HG03045 (cell line): Measurements from ENCODE around the gene YRDC.
"Not testable (repeated sequence)": the region's sequence is repeated elsewhere in the genome, so short reads cannot be mapped to it uniquely, and the experiment has no call there.

ENCODE experiments used
- ATAC-seq: cut with Tn5 transposase; IDR thresholded peaks from one replicate; pipeline ENCODE4 v1.9.1; 2021; ENCODE audit warnings: mild to moderate bottlenecking, moderate library complexity; ENCODE audit not compliant: unreplicated experiment

Gene YRDC

DNA sequence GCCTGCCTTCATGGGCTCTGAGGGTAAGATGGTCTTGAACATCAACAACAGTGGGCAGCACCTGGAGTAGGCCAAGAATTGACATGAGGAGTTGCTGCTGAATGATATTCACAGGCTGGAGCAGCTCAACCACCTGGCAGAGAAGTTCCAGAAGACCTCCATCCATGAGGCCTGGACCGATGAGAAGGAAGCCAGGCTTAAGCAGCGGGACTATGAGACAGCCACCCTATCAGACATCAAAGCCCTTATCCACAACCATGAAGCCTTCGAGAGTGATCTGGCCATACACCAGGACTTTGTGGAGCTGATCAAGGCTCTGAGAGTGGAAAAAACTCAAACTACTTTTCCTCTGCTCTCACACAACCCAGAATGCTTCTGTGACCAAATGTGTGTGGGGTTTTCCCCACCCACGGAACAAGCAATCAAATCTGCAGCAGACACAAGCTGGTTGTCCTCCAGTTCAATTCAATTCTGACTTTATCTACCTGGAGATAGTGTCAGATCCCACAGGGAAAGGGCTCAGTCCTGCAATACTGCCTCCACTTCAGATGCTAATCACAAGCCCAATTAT is 31.0 kb downstream of the YRDC start:
- no peak for ATAC-seq

DNA sequence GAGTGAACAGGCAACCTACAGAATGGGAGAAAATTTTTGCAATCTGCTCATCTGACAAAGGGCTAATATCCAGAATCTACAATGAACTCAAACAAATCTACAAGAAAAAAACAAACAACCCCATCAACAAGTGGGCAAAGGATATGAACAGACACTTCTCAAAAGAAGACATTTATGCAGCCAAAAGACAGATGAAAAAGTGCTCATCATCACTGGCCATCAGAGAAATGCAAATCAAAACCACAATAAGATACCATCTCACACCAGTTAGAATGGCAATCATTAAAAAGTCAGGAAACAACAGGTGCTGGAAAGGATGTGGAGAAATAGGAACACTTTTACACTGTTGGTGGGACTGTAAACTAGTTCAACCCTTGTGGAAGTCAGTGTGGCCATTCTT is 36.6 kb downstream of the YRDC start:
- not testable (repeated sequence) for ATAC-seq

DNA sequence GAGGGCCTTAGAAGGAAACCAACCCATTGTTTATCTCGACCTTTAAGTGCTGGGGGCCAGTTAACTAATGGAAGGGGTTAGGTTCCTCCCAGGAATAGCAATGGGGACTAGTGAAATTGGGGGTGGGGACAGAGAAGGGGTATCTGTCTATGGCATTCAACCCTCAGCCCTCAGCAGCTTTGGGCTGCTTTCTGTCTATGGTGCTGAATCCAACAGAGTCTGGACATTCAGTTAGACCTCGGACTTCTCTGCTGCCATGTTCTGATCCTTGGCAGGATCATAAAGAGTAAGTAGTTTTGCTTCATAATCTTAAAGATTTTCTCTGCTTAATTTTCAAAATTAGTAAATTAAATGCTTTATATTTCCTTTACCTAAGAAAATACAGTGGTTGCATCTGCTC is 40.5 kb downstream of the YRDC start:
- no peak for ATAC-seq

DNA sequence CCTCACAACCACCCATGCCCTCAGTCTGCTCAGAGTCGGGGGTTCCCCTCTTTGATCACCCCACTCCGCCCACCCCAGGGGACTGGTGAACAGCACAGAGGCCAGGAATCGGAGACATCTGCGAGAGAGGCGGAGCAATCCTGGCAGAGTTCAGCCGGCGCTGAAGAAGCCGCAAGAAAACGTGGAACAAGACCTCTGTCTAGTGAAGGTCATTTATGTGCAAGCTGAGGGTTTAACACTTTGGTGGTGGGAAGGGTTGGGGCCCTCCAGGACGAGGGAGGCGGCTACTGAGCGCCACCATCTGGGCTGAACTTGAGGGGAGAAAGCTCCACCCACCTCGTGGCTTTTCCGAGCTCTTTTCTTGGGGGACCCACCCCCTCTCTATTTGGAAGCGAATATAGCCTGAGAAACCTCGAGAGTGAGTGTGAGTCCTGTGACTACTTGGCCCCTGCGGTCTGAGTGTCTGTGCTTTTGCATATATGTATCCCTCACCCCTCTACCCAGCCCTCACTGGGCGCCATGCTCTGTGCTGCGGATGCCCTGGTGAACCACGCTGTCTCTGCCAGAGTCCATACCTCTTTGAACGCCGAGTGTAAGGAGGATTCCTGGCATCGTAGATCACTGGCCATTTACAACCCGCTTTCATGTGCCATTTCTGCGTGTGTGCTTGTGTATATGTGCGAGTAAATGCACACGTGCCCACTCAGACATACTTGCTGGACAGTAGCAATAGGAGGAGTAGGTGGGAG is 41.9 kb downstream of the YRDC start:
- ATAC-seq: no peak

DNA sequence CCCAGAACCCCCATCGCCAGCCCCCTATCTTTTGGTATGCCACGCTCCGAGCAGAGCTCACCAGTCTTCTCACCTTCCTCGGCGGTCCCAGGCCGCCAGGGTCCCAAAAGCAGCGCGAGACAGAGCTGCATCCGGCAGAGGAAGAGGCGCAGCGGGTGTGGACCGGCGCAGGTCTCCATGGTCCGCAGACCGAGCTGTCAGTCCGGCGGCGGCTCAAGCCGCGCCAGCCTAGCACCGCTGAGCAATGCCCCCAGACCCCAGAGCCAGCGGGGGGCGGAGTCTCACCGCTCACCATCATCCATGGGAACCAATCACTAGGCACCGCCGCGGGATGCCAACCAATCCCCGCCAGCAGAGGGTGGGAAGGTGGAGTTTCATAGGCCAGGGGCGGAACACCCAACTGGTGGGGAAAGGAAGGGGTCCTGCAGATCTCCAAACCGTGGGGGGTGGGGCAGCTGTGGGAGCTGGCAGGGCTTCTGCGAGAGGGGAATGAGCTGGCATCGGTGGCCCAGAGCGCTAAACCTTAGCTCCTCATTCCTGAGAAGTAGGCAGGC is 43.0 kb downstream of the YRDC start, which contains the start of gene EPHA10:
EPHA10 (minus strand) TSS at position 233 of the 554 bp plus-strand sequence; CDS start at position 179, 54 bp downstream.
- no peak for ATAC-seq

DNA sequence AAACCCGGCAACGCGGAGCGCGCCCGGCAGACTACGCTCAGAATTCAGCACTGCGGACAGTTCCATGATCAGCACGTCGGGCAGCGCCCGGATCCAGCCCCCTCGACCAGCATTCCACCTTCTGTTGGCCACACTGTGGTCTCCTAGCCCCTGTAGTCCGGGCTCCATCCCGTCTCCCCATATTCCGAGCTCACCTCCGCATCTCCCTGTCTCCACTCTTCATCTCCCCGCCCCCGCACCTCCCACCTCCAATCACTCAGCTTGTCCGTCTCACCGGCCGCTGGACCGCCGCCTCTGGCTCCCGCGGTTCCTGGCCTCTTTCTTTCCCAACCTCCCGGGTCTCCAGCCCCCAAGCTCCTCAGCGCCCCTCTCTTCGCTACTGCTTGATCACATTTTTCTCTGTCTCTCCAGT is 43.6 kb downstream of the YRDC start:
- no peak for ATAC-seq

DNA sequence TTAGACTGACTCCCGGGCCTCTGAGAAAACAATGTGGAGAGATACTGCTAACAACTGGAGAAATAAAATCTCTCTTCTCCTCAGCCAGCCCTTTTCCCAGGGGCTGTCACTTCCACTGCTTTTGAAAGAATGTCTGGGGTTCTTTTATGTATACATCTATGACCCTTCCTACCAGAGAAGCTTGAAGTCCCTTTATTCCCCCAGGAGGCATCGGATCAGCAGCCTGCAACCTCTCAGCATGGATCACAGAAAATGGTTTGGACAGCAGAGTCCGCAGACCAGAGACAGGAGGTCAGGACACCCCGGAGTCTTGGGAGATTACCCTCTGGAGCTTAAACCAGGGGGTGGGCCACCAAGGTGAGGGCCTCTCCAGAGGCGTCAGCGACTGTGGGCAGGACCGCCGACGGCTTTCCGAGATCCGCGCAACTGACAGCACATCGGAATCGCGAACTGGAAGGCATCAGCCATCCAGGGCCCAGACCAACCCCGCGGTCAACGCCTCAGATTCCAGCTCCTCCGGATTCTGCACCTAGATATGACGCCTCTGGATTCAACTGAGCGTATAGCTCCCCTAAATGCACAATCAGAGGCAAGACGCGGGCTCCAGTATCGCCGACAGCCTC is 44.1 kb downstream of the YRDC start:
- ATAC-seq: no peak

DNA sequence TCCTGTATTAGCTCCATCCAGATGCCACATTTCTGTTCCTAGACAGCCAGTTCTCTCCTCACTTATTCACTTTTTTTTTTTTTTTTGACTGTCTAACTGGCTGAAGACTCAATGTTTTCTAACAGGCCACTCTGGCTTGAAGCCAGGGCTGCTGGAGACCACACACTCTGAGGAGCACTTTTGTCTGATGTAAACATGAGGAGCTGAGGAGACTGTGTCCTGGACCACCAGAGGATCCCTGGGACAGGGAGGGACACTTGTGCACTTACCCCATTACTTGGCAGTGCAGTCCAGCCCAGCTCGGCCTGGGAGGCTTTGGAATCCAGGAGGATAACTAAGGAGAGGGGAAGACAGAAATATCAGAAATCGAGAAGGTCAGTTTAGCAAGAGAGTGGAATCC is 45.5 kb downstream of the YRDC start:
- ATAC-seq: no peak

DNA sequence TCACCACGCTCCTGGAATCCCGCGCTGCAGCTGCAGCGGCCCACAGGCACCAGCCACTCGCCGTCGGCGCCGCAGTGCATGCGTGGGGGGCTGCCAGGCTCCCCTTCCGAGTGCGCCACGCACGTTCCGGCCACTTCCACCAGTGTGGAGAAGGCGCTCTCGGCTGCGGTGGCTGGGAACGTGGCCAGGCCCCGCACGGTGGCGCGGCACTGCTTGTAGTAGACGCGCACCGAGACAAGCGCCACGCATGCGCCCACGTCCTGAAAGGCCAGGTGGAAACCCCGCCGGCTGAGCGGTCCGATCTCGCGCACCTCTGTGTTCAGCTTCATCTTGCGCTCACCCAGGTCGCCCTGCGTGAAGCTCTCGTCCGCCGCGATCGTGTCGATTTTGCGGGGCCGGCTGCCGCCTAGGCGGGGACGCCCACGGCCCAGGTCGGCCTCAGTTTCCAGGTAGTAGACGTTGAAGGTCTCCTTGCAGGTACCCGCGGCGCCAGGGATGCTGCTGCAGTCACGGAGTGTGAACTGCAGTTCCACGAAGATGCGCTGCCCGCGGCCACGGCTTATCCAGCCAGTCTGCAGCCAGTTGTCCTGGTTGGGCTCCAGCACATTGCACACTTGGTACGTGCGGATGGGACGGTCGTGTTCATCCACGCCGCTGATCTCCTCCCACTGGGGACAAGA is 46.5 kb downstream of the YRDC start:
- no peak for ATAC-seq

DNA sequence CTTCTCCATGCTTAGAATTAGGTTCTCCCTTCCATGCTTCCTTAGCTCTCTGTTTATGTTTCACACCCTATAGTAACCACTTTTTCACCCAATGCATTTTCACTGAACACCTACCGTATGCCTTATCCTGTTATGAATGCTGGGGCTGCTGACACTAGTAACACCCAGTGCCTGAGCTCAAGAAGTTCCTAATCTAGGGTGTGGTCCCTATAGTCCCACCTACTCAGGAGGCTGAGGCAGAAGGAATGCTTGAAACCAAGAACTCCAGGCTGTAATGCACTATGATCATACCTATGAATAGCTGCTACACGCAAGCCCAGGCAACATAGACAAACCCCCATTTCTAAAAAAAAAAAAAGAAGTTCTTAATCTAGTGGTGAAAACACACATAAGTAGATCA is 48.6 kb downstream of the YRDC start:
- no peak for ATAC-seq

DNA sequence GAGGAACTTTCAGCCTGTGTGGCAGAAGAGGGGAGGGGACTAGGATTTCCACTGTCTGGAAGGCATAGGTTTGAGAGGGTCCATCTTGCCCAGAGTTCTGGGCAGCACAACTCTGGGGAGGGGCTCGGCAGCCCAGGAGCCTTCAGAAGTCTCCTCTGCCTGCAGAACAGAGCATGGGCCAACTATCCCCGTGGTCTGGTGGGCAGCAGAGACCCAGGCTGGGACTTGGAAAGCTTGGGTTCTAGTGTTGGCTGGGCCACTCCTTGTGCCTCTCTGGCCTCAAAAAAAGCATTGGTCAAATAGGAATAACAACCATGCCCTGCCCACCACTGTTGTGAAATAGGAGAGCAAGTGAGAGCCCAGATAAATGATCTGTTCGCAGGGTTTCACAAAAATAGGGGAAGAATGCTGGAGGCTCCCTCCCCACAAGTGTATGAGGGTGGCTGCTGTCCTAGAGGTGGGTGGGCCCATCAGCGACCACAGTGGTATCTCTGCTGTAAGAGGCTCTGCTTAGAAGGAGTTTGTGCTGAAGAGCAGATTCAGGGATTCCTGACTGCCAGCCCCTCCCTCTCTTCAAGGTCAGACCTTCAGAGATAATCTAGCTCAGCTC is 52.0 kb downstream of the YRDC start:
- no peak for ATAC-seq

DNA sequence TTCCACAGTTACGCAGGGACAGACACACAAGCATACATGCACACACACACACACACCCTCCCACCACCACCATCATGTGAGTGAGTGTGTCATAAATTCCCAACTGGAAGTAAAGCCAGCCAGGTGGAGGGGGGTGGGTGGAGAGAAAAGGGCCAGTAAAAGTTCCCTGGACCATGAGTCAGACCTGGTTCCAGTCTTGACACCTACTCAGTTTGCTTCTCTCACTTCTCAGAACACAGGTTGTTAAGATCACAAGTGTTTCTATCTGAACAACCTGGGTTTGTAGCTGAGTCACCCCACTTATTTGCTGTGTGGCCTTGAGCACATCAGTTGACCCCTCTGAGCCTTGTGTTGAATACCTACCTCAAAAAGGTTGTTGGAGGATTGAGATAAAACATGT is 52.7 kb downstream of the YRDC start:
- ATAC-seq: no peak

DNA sequence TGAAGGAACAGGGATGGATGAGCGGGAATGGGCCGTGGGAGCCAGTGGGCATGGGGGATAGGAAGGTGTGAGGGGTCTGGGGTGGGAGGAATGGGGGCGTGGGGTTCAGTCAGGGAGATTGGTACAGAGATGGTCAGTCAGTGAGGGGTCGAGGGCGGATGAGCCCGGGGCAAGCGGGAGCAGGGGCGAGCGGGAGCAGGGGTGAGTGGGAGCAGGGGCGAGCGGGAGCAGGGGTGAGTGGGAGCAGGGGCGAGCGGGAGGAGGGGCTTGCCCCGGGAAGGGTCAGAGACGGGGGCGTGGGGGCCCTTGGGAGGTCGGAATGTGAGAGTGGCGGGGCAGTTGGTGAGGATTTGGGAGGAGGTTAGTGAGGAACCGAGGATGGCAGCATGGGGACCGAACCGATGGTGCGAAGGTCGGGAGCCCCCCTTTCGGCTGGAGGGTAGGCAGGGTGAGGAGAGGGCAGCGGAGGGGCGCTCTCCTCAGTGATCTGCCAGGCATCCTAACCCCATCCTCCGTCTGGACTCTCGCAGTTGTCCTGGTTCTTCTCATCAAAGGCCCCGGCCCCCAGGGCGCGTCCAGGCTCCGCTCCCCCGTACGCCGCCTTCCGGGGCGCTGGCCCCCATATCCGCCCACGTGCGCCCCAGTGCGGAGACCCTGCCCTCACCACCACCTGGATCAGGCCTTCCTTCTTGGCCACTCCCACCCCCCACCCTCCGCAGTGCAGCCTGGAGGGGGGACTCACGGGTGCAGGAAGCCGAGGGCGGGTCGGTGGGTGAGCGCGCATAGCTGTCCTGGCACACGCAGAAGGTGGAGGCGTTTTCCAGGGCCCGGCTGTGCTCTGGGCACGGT is 54.3 kb downstream of the YRDC start:
- ATAC-seq: no peak
